Aorta (tissue), 5 donors: ENCODE results near the gene P2RX3. TPM values are rescaled to one million over a fixed set of nuclear protein-coding genes. Genes with fewer than 3 reads are reported as not detected.

Source experiments
- ATAC-seq: fragments of 200-7000 bp; cut with Tn5 transposase; one replicate; pipeline ENCODE4 v1.9.1; 2022; ENCODE audit warnings: moderate library complexity; ENCODE audit not compliant: low FRiP score
- DNase-seq, 2 donors: peaks; one replicate each; pipeline ENCODE4 v3.0.0-alpha.2; 2020
- H3K27ac ChIP-seq, 2 donors: one replicate each; pipeline ENCODE4 v1.5.1; 2013; ENCODE audit warnings: low read length in 2 of 2, mild to moderate bottlenecking in 2 of 2, moderate library complexity in 2 of 2, control low read depth in 1 of 2, inconsistent platforms in 1 of 2, low read depth in 1 of 2
- H3K27me3 ChIP-seq, 2 donors: one replicate each; pipeline ENCODE4 v1.6.1; 2013; ENCODE audit warnings: control low read depth in 1 of 2, low read length in 1 of 2, mild to moderate bottlenecking in 1 of 2, moderate library complexity in 1 of 2; ENCODE audit not compliant: insufficient read depth in 2 of 2, control insufficient read depth in 1 of 2
- H3K36me3 ChIP-seq, 2 donors: one replicate each; pipeline ENCODE4 v1.6.1; 2013; ENCODE audit warnings: control low read depth in 1 of 2, low read length in 1 of 2, mild to moderate bottlenecking in 1 of 2; ENCODE audit not compliant: insufficient read depth in 2 of 2, control insufficient read depth in 1 of 2
- H3K4me1 ChIP-seq, 2 donors: one replicate each; pipeline ENCODE4 v1.6.1; 2013; ENCODE audit warnings: low read length in 2 of 2, control low read depth in 1 of 2, mild to moderate bottlenecking in 1 of 2, moderate library complexity in 1 of 2; ENCODE audit not compliant: insufficient read depth in 2 of 2, control insufficient read depth in 1 of 2
- H3K4me3 ChIP-seq, 2 donors: one replicate each; pipeline ENCODE4 v1.5.1; 2013; ENCODE audit warnings: low read length in 2 of 2, control low read depth in 1 of 2, mild to moderate bottlenecking in 1 of 2
- H3K9me3 ChIP-seq: one replicate; pipeline ENCODE4 v1.6.1; 2013; ENCODE audit warnings: mild to moderate bottlenecking, low read length; ENCODE audit not compliant: control insufficient read depth
- WGBS, 2 donors: extraction: QIAGEN DNeasy Blood & Tissue Kit; methylation state at CpG; one replicate each; pipeline ENCODE4 v1.1.7; 2013; 5-methylcytosine and 5-hydroxymethylcytosine counted together
- intact Hi-C, 2 donors: fragments of 100-400 bp; cut with DNase I; formaldehyde crosslinking; loops; one replicate each; pipeline versions ENCODE4 v1.14.2 to v1.15.0; 2022
- polyA plus RNA-seq, 2 donors: library from polyadenylated mRNA; stranded (reverse); fragments of 200-250 nt; gene quantifications; one replicate each; pipeline ENCODE4 v1.2.3, GENCODE V29; 2013
- total RNA-seq, 2 donors: library from RNA; stranded (reverse); fragmentation: NEBNext Ultra II Directional; extraction: Animal tissue kit (Norgen Biotek cat#: 25700); gene quantifications; one replicate each; pipeline ENCODE4 v1.2.1, GENCODE V29; 2021
- donor health status: healthy with polysubstance abuse.
- donor health status: Bipolar disorder and iron deficiency.
- donor health status: DM: no; HTN: no; CAD: no.
- donor health status: DM: no; HTN: no; CAD: no.
- donor health status: DM: yes; HTN: yes; CAD: no.

Gene P2RX3
- total and polyA plus RNA-seq, 4 donors: not detected

GRCh38 chr11:57376095-57377090 is 38.2 kb downstream of the P2RX3 start:
- ATAC-seq (no peak), DNase-seq (no peak)
- Histone ChIP-seq H3K9me3 (peaks cover 2% of the 10 kb centered on the region), H3K36me3 (no peaks in the 10 kb centered on the region), H3K27ac (no peak overlapping the region), H3K4me1 (no peaks in the 10 kb centered on the region), H3K27me3 (no peaks in the 10 kb centered on the region), H3K4me3 (no peak overlapping the region)
- intact Hi-C loops: no loop called here
- 53 to 63% methylated on average over 26 of the region's 26 CpGs for WGBS, 2 donors

- Histone ChIP-seq H3K36me3 (no peaks in the 10 kb centered on the region), H3K4me3 (no peak overlapping the region), H3K9me3 (peaks cover 2% of the 10 kb centered on the region), H3K27me3 (no peaks in the 10 kb centered on the region), H3K4me1 (no peaks in the 10 kb centered on the region), H3K27ac (no peak overlapping the region)
- intact Hi-C loops: no loop called here
- no peak for ATAC-seq
- 58 to 59% methylated on average over 5 of the region's 5 CpGs for WGBS, 2 donors
- DNase-seq: no peak
Measured at GRCh38 chr11:57377107-57377506, 39.0 kb downstream of the P2RX3 start.

GRCh38 chr11:57378186-57378585 is 40.0 kb downstream of the P2RX3 start:
- H3K9me3 ChIP-seq: peaks cover 2% of the 10 kb centered on the region
- no peaks in the 10 kb centered on the region for H3K36me3 ChIP-seq
- H3K4me3 ChIP-seq: no peak overlapping the region
- no peaks in the 10 kb centered on the region for H3K4me1 ChIP-seq
- no peak for DNase-seq
- H3K27ac ChIP-seq: no peak overlapping the region
- intact Hi-C loops: no loop called here
- H3K27me3 ChIP-seq: no peaks in the 10 kb centered on the region
- no peak for ATAC-seq

- H3K9me3 ChIP-seq: peaks cover 2% of the 10 kb centered on the region
Measured at GRCh38 chr11:57379732-57380131, 41.6 kb downstream of the P2RX3 start.

GRCh38 chr11:57380975-57381374 is 42.8 kb downstream of the P2RX3 start, which contains the start of gene PRG3:
Gene PRG3, minus strand, starts transcription at chr11:57381150. Its CDS starts 442 bp downstream, at chr11:57380708.
- peaks cover 2% of the 10 kb centered on the region for H3K9me3 ChIP-seq
- intact Hi-C loops: no loop called here
- 67 to 77% methylated on average over 2 of the region's 2 CpGs for WGBS, 2 donors

More at GRCh38 chr11:57379732-57380131, 41.6 kb downstream of the P2RX3 start:
- Histone ChIP-seq H3K27ac (no peak overlapping the region), H3K4me3 (no peak overlapping the region), H3K27me3 (no peaks in the 10 kb centered on the region), H3K36me3 (no peaks in the 10 kb centered on the region), H3K4me1 (no peaks in the 10 kb centered on the region)
- intact Hi-C loops: no loop called here
- ATAC-seq: no peak
- DNase-seq: no peak
- WGBS, 2 donors: 27 to 28% methylated on average over 10 of the region's 10 CpGs

GRCh38 chr11:57386178-57386940 is 48.2 kb downstream of the P2RX3 start:
- Histone ChIP-seq H3K4me1 (no peaks in the 10 kb centered on the region), H3K36me3 (no peaks in the 10 kb centered on the region), H3K27ac (no peak overlapping the region), H3K27me3 (no peaks in the 10 kb centered on the region), H3K9me3 (no peaks in the 10 kb centered on the region), H3K4me3 (no peak overlapping the region)
- DNase-seq (no peak), ATAC-seq (no peak)
- WGBS, 2 donors: 56 to 59% methylated on average over 5 of the region's 5 CpGs
- intact Hi-C loops: no loop called here

More at GRCh38 chr11:57380975-57381374, 42.8 kb downstream of the P2RX3 start, which contains the start of gene PRG3:
- no peak for ATAC-seq
- no peaks in the 10 kb centered on the region for H3K4me1 ChIP-seq
- H3K27me3 ChIP-seq: no peaks in the 10 kb centered on the region
- no peaks in the 10 kb centered on the region for H3K36me3 ChIP-seq
- no peak within 1 kb of the TSS for H3K4me3 ChIP-seq
- no peak within 1 kb of the TSS for H3K27ac ChIP-seq
- DNase-seq: no peak

GRCh38 chr11:57387289-57388030 is 49.3 kb downstream of the P2RX3 start:
- 74 to 76% methylated on average over 16 of the region's 16 CpGs for WGBS, 2 donors
- Histone ChIP-seq H3K27me3 (no peaks in the 10 kb centered on the region), H3K9me3 (no peaks in the 10 kb centered on the region), H3K4me3 (no peak overlapping the region), H3K4me1 (no peaks in the 10 kb centered on the region), H3K36me3 (no peaks in the 10 kb centered on the region), H3K27ac (no peak overlapping the region)
- no peak for DNase-seq
- ATAC-seq: no peak
- intact Hi-C loops: no loop called here

- Histone ChIP-seq H3K4me3 (no peak within 1 kb of the TSS), H3K36me3 (no peaks in the 10 kb centered on the region), H3K27ac (no peak within 1 kb of the TSS), H3K9me3 (no peaks in the 10 kb centered on the region), H3K4me1 (no peaks in the 10 kb centered on the region), H3K27me3 (no peaks in the 10 kb centered on the region)
- intact Hi-C loops: no loop called here
- WGBS, 2 donors: 57 to 70% methylated on average over 2 of the region's 2 CpGs
- no peak for ATAC-seq
- DNase-seq: no peak
Measured at GRCh38 chr11:57390535-57390934, 52.4 kb downstream of the P2RX3 start, which contains the start of gene PRG2. Gene PRG2, minus strand, starts transcription at chr11:57390650. Its CDS starts 706 bp downstream, at chr11:57389944.
